Measurements from ENCODE around the gene ADRA2B.

The ADRA2B gene

GRCh38 chr2:96111257-96111640 is 5.1 kb downstream of the ADRA2B start:
- Histone ChIP-seq H3K9me3 (ENCODE audit: control insufficient read depth, low read length) (no peaks in the 10 kb centered on the region), H3K27ac (ENCODE audit: insufficient read depth, low read depth, low read length, poor library complexity, severe bottlenecking) (no peak overlapping the region), H3K4me1 (ENCODE audit: control insufficient read depth, insufficient read depth, low read length) (peaks cover 21% of the 10 kb centered on the region), H3K27me3 (ENCODE audit: control insufficient read depth, insufficient read depth, low read length, poor library complexity, severe bottlenecking) (peaks cover 10% of the 10 kb centered on the region), H3K4me3 (ENCODE audit: insufficient read depth, low read depth, low read length) (no peak overlapping the region), H3K36me3 (ENCODE audit: control insufficient read depth, insufficient read depth, low read length) (no peaks in the 10 kb centered on the region)
- WGBS, 2 experiments, result 80 to 87% methylated on average over 4 of the region's 4 CpGs

GRCh38 chr2:96110621-96111256 is 5.6 kb downstream of the ADRA2B start:
- H3K27ac ChIP-seq (ENCODE audit: insufficient read depth, low read depth, low read length, poor library complexity, severe bottlenecking), result no peak overlapping the region
- peaks cover 5% of the 10 kb centered on the region for H3K27me3 ChIP-seq (ENCODE audit: control insufficient read depth, insufficient read depth, low read length, poor library complexity, severe bottlenecking)
- WGBS, 2 experiments, result 89% methylated on average over 13 of the region's 13 CpGs
- peaks cover 21% of the 10 kb centered on the region for H3K4me1 ChIP-seq (ENCODE audit: control insufficient read depth, insufficient read depth, low read length)
- H3K9me3 ChIP-seq (ENCODE audit: control insufficient read depth, low read length), result no peaks in the 10 kb centered on the region
- no peaks in the 10 kb centered on the region for H3K36me3 ChIP-seq (ENCODE audit: control insufficient read depth, insufficient read depth, low read length)
- no peak overlapping the region for H3K4me3 ChIP-seq (ENCODE audit: insufficient read depth, low read depth, low read length)

GRCh38 chr2:96109931-96110511 is 6.3 kb downstream of the ADRA2B start:
- no peak overlapping the region for H3K27ac ChIP-seq (ENCODE audit: insufficient read depth, low read depth, low read length, poor library complexity, severe bottlenecking)
- peaks cover 21% of the 10 kb centered on the region for H3K4me1 ChIP-seq (ENCODE audit: control insufficient read depth, insufficient read depth, low read length)
- 94 to 97% methylated on average over 3 of the region's 3 CpGs for WGBS, 2 experiments
- no peaks in the 10 kb centered on the region for H3K9me3 ChIP-seq (ENCODE audit: control insufficient read depth, low read length)
- H3K36me3 ChIP-seq (ENCODE audit: control insufficient read depth, insufficient read depth, low read length), result no peaks in the 10 kb centered on the region
- H3K27me3 ChIP-seq (ENCODE audit: control insufficient read depth, insufficient read depth, low read length, poor library complexity, severe bottlenecking), result no peaks in the 10 kb centered on the region
- no peak overlapping the region for H3K4me3 ChIP-seq (ENCODE audit: insufficient read depth, low read depth, low read length)

- Histone ChIP-seq H3K27me3 (ENCODE audit: control insufficient read depth, insufficient read depth, low read length, poor library complexity, severe bottlenecking) (no peaks in the 10 kb centered on the region), H3K36me3 (ENCODE audit: control insufficient read depth, insufficient read depth, low read length) (no peaks in the 10 kb centered on the region), H3K27ac (ENCODE audit: insufficient read depth, low read depth, low read length, poor library complexity, severe bottlenecking) (no peak overlapping the region), H3K9me3 (ENCODE audit: control insufficient read depth, low read length) (no peaks in the 10 kb centered on the region), H3K4me1 (ENCODE audit: control insufficient read depth, insufficient read depth, low read length) (peaks cover 21% of the 10 kb centered on the region), H3K4me3 (ENCODE audit: insufficient read depth, low read depth, low read length) (no peak overlapping the region)
- WGBS, 2 experiments, result 76% methylated on average over 3 of the region's 3 CpGs
Measured at GRCh38 chr2:96109361-96109680, 7.0 kb downstream of the ADRA2B start.

- peaks cover 21% of the 10 kb centered on the region for H3K4me1 ChIP-seq (ENCODE audit: control insufficient read depth, insufficient read depth, low read length)
- no peak overlapping the region for H3K4me3 ChIP-seq (ENCODE audit: insufficient read depth, low read depth, low read length)
- H3K27ac ChIP-seq (ENCODE audit: insufficient read depth, low read depth, low read length, poor library complexity, severe bottlenecking), result peak overlapping the region; percentile 16
- no peaks in the 10 kb centered on the region for H3K9me3 ChIP-seq (ENCODE audit: control insufficient read depth, low read length)
- no peaks in the 10 kb centered on the region for H3K36me3 ChIP-seq (ENCODE audit: control insufficient read depth, insufficient read depth, low read length)
- H3K27me3 ChIP-seq (ENCODE audit: control insufficient read depth, insufficient read depth, low read length, poor library complexity, severe bottlenecking), result no peaks in the 10 kb centered on the region
- 50 to 52% methylated on average over 17 of the region's 17 CpGs for WGBS, 2 experiments
Measured at GRCh38 chr2:96108541-96109360, 7.6 kb downstream of the ADRA2B start.

GRCh38 chr2:96108151-96108540 is 8.2 kb downstream of the ADRA2B start:
- H3K4me3 ChIP-seq (ENCODE audit: insufficient read depth, low read depth, low read length), result no peak overlapping the region
- 47 to 49% methylated on average over 5 of the region's 5 CpGs for WGBS, 2 experiments
- H3K9me3 ChIP-seq (ENCODE audit: control insufficient read depth, low read length), result no peaks in the 10 kb centered on the region
- H3K4me1 ChIP-seq (ENCODE audit: control insufficient read depth, insufficient read depth, low read length), result peaks cover 26% of the 10 kb centered on the region
- H3K27me3 ChIP-seq (ENCODE audit: control insufficient read depth, insufficient read depth, low read length, poor library complexity, severe bottlenecking), result no peaks in the 10 kb centered on the region
- H3K27ac ChIP-seq (ENCODE audit: insufficient read depth, low read depth, low read length, poor library complexity, severe bottlenecking), result peak overlapping the region; percentile 16
- no peaks in the 10 kb centered on the region for H3K36me3 ChIP-seq (ENCODE audit: control insufficient read depth, insufficient read depth, low read length)

GRCh38 chr2:96107708-96108065 is 8.7 kb downstream of the ADRA2B start:
- Histone ChIP-seq H3K9me3 (ENCODE audit: control insufficient read depth, low read length) (no peaks in the 10 kb centered on the region), H3K27me3 (ENCODE audit: control insufficient read depth, insufficient read depth, low read length, poor library complexity, severe bottlenecking) (no peaks in the 10 kb centered on the region), H3K36me3 (ENCODE audit: control insufficient read depth, insufficient read depth, low read length) (no peaks in the 10 kb centered on the region), H3K27ac (ENCODE audit: insufficient read depth, low read depth, low read length, poor library complexity, severe bottlenecking) (no peak overlapping the region), H3K4me1 (ENCODE audit: control insufficient read depth, insufficient read depth, low read length) (peaks cover 26% of the 10 kb centered on the region), H3K4me3 (ENCODE audit: insufficient read depth, low read depth, low read length) (no peak overlapping the region)
- 84 to 87% methylated on average over 3 of the region's 3 CpGs for WGBS, 2 experiments

GRCh38 chr2:96106991-96107707 is 9.2 kb downstream of the ADRA2B start:
- Histone ChIP-seq H3K9me3 (ENCODE audit: control insufficient read depth, low read length) (no peaks in the 10 kb centered on the region), H3K4me3 (ENCODE audit: insufficient read depth, low read depth, low read length) (no peak overlapping the region), H3K36me3 (ENCODE audit: control insufficient read depth, insufficient read depth, low read length) (no peaks in the 10 kb centered on the region), H3K27ac (ENCODE audit: insufficient read depth, low read depth, low read length, poor library complexity, severe bottlenecking) (no peak overlapping the region), H3K4me1 (ENCODE audit: control insufficient read depth, insufficient read depth, low read length) (peaks cover 26% of the 10 kb centered on the region), H3K27me3 (ENCODE audit: control insufficient read depth, insufficient read depth, low read length, poor library complexity, severe bottlenecking) (no peaks in the 10 kb centered on the region)
- WGBS, 2 experiments, result 89 to 93% methylated on average over 9 of the region's 9 CpGs

- 94 to 95% methylated on average over 7 to 8 of the region's 8 CpGs for WGBS, 2 experiments
- H3K4me3 ChIP-seq (ENCODE audit: insufficient read depth, low read depth, low read length), result no peak overlapping the region
- H3K27ac ChIP-seq (ENCODE audit: insufficient read depth, low read depth, low read length, poor library complexity, severe bottlenecking), result no peak overlapping the region
- H3K9me3 ChIP-seq (ENCODE audit: control insufficient read depth, low read length), result no peaks in the 10 kb centered on the region
- no peaks in the 10 kb centered on the region for H3K36me3 ChIP-seq (ENCODE audit: control insufficient read depth, insufficient read depth, low read length)
- peaks cover 26% of the 10 kb centered on the region for H3K4me1 ChIP-seq (ENCODE audit: control insufficient read depth, insufficient read depth, low read length)
- H3K27me3 ChIP-seq (ENCODE audit: control insufficient read depth, insufficient read depth, low read length, poor library complexity, severe bottlenecking), result no peaks in the 10 kb centered on the region
Measured at GRCh38 chr2:96105994-96106715, 10.2 kb downstream of the ADRA2B start.
